ENCODE data around the gene RASGRF2.

GRCh38 chr5:80958616-80959015, 1.5 kb upstream of the RASGRF2 start:
- no peak for TF ChIP-seq CTCF (IDR thresholded peaks at IDR 0.05 in 4 of 5, conservative IDR thresholded peaks at IDR 0.05 in 1 of 5)
- TF ChIP-seq POLR2A (IDR thresholded peaks at IDR 0.05) = no peak
